HG03108 (cell line): Measurements from ENCODE around the gene PATJ.
"Not testable (repeated sequence)": the region's sequence is repeated elsewhere in the genome, so short reads cannot be mapped to it uniquely, and the experiment has no call there.

Experiments used
- ATAC-seq: cut with Tn5 transposase; IDR thresholded peaks from one replicate; pipeline ENCODE4 v1.9.1; 2021; ENCODE audit warnings: moderate library complexity; ENCODE audit not compliant: unreplicated experiment

Gene PATJ

GRCh38 chr1:62144238-62144831 lies 402.1 kb downstream of the PATJ start:
- no peak for ATAC-seq

GRCh38 chr1:62159940-62160348 lies 417.7 kb downstream of the PATJ start:
- peak; percentile 82 for ATAC-seq

- no peak for ATAC-seq
These were observed 419.4 kb downstream of the PATJ start for GRCh38 chr1:62161711-62162110.

GRCh38 chr1:62170380-62170779 lies 428.1 kb downstream of the PATJ start:
- not testable (repeated sequence) for ATAC-seq

- ATAC-seq, result no peak
These were observed 433.4 kb downstream of the PATJ start for GRCh38 chr1:62175568-62176179.

- no peak for ATAC-seq
These were observed 434.5 kb downstream of the PATJ start for GRCh38 chr1:62176597-62177312.

GRCh38 chr1:62177621-62178020 lies 435.3 kb downstream of the PATJ start:
- ATAC-seq, result no peak

- no peak for ATAC-seq
These were observed 436.1 kb downstream of the PATJ start for GRCh38 chr1:62178372-62178771.

GRCh38 chr1:62180054-62180453 lies 437.8 kb downstream of the PATJ start:
- ATAC-seq, result not testable (repeated sequence)

- no peak for ATAC-seq
These were observed 438.4 kb downstream of the PATJ start for GRCh38 chr1:62180639-62181038.

GRCh38 chr1:62181532-62181931 lies 439.3 kb downstream of the PATJ start:
- ATAC-seq, result no peak

- ATAC-seq, result not testable (repeated sequence)
These were observed 439.9 kb downstream of the PATJ start for GRCh38 chr1:62182157-62182556.

- ATAC-seq, result not testable (repeated sequence)
These were observed 441.1 kb downstream of the PATJ start for GRCh38 chr1:62183164-62184020.

- no peak for ATAC-seq
These were observed 442.1 kb downstream of the PATJ start for GRCh38 chr1:62184336-62184735.

GRCh38 chr1:62185233-62185632 lies 443.0 kb downstream of the PATJ start:
- ATAC-seq, result not testable (repeated sequence)

GRCh38 chr1:62185677-62186076 lies 443.4 kb downstream of the PATJ start:
- no peak for ATAC-seq

GRCh38 chr1:62187548-62187947 lies 445.3 kb downstream of the PATJ start:
- ATAC-seq, result no peak

GRCh38 chr1:62188111-62188510 lies 445.8 kb downstream of the PATJ start:
- no peak for ATAC-seq

GRCh38 chr1:62194651-62195544 lies 452.6 kb downstream of the PATJ start, which contains the start of gene L1TD1:
Gene L1TD1 (plus strand): TSS chr1:62194849. CDS start chr1:62206629, 11,780 bp downstream.
- ATAC-seq, result no peak

GRCh38 chr1:62196086-62196690 lies 453.9 kb downstream of the PATJ start:
- ATAC-seq, result no peak
